T-helper 1 cell (primary cell): ENCODE data around the gene DCAF5.
A peak's percentile ranks its signal among the peaks of the same experiment; 100 is the strongest.
"Not testable (repeated sequence)": the region's sequence is repeated elsewhere in the genome, so short reads cannot be mapped to it uniquely, and the experiment has no call there.

Source experiments
- DNase-seq, 5 donors: peaks; one replicate each; pipeline ENCODE4 v3.0.0-alpha.2; 2012 to 2020

The DCAF5 gene

GRCh38 chr14:69068744-69069421, 84.0 kb downstream of the DCAF5 start:
- no peak for DNase-seq

- DNase-seq, result peak in 1 of 5 donors; percentile 54
These were observed 86.3 kb downstream of the DCAF5 start for GRCh38 chr14:69066396-69067171.

- not testable (repeated sequence) for DNase-seq
These were observed 87.0 kb downstream of the DCAF5 start for GRCh38 chr14:69065934-69066333.

GRCh38 chr14:69064596-69064995, 88.3 kb downstream of the DCAF5 start:
- DNase-seq, result no peak

- no peak for DNase-seq
These were observed 93.0 kb downstream of the DCAF5 start for GRCh38 chr14:69059658-69060623.

- DNase-seq, result peak in 1 of 5 donors; percentile 18
These were observed 96.7 kb downstream of the DCAF5 start for GRCh38 chr14:69055999-69056788.

- no peak for DNase-seq
These were observed 97.8 kb downstream of the DCAF5 start for GRCh38 chr14:69055125-69055524.

- no peak for DNase-seq
These were observed 98.9 kb downstream of the DCAF5 start for GRCh38 chr14:69054030-69054429.

GRCh38 chr14:69052181-69052601, 100.7 kb downstream of the DCAF5 start:
- DNase-seq, result no peak

GRCh38 chr14:69050240-69051184, 102.4 kb downstream of the DCAF5 start:
- DNase-seq, result no peak

GRCh38 chr14:69049675-69050074, 103.2 kb downstream of the DCAF5 start:
- no peak for DNase-seq

- DNase-seq, result no peak
These were observed 104.5 kb downstream of the DCAF5 start for GRCh38 chr14:69048456-69048855.

- DNase-seq, result no peak
These were observed 105.7 kb downstream of the DCAF5 start for GRCh38 chr14:69047255-69047654.

- DNase-seq, result no peak
These were observed 106.5 kb downstream of the DCAF5 start for GRCh38 chr14:69046476-69046860.

GRCh38 chr14:69045857-69046475, 107.0 kb downstream of the DCAF5 start:
- no peak for DNase-seq

- no peak for DNase-seq
These were observed 107.9 kb downstream of the DCAF5 start for GRCh38 chr14:69044965-69045555.

- DNase-seq, result no peak
These were observed 108.6 kb downstream of the DCAF5 start for GRCh38 chr14:69044296-69044695.

GRCh38 chr14:69043596-69044260, 109.2 kb downstream of the DCAF5 start:
- DNase-seq, result no peak

GRCh38 chr14:69042787-69043444, 110.0 kb downstream of the DCAF5 start:
- DNase-seq, result no peak
